HG02571 (cell line): Measurements from ENCODE around the gene SCN1A.
"Not testable (repeated sequence)": the region's sequence is repeated elsewhere in the genome, so short reads cannot be mapped to it uniquely, and the experiment has no call there.

Experiments
- ATAC-seq: cut with Tn5 transposase; IDR thresholded peaks from one replicate; pipeline ENCODE4 v1.9.1; 2021; ENCODE audit warnings: mild to moderate bottlenecking, moderate library complexity; ENCODE audit not compliant: unreplicated experiment

SCN1A gene

DNA sequence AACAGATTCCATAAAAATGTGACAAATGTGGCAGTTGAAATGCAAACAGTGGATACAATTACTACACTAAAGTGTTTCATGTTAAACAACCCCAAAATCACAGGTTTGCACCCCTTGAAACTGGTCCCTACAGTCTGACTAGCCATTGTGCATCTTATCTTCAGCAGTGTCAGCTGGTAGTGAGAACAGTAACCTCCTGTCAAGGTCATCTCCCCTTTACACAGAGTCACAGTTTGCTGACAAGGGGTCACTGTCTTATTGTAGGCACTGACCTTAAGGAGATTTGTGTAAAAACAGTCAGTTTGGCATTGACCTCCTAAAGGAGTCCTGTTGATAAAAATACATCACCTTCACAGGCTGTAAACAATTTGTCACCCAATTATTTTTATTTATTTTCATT lies 137.0 kb downstream of the SCN1A start:
- no peak for ATAC-seq

DNA sequence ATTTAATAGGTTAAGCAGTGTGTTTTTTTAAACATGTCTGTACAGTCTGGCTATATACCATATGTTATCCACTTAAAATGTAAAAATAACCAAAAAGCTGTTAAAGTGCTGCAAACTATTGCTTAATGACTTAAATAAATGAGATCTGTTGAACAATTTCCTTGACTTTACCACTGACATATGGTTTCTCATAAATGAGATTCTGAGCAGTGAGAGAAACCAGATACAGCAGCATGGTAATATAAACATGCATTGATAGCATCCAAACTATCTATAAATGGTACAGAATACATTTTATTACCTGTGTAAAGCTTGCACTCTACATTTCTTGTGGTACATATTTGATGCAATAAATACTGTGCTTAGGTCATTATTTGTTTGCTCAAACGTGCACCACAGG lies 138.0 kb downstream of the SCN1A start:
- no peak for ATAC-seq

DNA sequence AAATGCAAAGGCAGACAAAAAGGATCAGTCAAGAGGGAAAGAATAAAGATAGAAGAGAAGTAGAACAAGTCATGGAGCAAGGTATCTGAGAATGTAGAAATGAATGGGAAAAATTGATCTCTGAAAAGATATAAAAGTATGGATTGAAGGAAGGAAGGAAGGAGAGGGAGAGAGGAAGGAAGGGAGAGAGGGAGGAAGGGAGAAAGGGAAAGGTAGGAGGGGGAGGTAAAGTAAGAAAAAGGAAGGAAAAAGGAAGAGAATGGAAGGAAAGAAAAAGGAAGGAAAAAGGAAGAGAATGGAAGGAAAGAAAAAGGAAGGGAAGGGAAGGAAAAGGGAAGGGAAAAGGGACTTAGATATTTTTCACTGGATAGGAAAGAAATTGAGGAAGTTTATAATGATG lies 142.7 kb downstream of the SCN1A start:
- no peak for ATAC-seq

DNA sequence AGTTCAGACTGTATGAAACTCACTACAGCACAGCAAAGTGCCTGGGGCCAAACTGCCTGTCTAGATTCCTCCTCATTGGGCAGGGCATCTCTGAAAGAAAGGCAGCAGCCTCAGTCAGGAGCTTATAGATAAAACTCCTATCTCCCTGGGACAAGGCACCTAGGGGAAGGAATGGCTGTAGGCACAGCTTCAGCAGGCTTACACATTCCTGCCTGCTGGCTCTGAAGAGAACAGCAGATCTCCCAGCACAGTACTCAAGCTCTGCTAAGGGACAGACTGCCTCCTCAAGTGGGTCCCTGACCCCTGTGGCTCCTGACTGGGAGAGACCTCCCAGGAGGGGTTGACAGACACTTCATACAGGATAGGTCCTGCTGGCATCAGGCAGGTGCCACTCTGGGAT lies 155.7 kb downstream of the SCN1A start:
- ATAC-seq = not testable (repeated sequence)

DNA sequence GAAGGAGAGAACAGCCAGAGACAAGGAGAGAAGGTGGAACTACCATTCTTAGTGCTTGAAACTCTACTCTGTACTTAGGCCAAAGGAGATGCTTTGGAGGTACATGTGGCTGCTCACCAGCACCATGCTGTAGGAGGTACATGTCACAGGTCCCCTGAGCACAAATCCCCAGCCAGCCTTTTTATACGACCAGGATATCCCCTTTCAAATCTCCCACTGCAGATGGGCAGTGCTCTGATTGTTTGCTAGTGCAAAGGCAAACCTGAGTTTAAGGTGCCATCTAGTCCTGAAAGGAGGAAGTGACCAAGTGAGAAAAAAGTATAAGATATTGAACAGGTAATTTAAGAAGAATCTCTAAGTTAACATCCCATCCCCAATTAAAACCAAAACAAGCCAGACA lies 157.2 kb downstream of the SCN1A start:
- no peak for ATAC-seq

DNA sequence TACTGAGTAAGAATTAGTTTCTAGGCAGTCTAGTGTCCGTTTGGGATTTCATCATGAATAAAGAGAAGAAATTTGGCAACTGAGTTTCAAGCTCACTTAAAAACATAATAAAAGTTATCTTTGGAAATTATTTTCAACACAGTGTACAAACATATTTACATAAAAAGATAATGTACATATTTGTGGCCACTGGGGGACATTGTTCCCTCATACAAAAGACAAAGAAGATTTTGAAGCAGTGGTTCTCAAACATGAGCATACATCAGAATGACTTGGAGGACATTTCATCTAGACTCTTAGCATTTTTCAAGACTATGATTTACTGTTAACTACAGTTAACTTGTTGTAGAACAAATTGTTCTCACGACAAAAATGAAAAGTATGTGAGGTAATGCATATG lies 158.6 kb downstream of the SCN1A start:
- no peak for ATAC-seq

DNA sequence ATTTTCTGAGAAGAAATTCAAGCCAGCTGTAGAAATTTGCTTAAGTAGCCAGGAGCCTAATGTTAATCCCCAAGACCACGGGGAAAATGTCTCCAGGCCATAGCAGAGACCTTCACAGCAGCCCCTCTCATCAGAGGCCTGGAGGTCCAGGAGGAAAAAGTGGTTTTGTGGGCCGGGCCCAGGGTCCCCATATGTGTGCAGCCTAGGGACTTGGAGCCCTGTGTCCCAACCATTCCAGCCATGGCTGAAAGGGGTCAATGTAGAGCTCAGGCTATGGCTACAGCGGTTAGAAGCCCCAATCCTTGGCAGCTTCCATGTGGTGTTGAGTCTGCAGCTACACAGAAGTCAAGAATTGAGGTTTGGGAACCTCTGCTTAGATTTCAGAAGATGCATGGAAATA lies 160.1 kb downstream of the SCN1A start:
- no peak for ATAC-seq

DNA sequence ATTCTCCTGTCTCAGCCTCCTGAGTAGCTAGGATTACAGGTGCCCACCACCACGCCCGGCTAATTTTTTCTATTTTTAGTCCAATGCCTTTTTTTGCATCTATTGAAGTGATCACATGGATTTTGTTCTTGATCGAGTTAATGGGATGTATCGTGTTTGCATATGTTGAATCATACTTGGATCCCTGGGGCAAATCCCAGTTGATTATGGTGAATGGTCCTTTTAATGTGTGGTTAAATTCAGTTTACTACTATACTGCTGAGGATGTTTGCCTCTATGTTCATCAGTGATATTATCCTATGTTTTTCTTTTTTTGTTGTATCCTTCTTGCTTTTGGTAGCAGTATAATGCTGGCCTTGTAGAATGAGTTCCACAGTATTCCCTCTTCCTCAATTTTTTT lies 166.0 kb downstream of the SCN1A start:
- no peak for ATAC-seq

DNA sequence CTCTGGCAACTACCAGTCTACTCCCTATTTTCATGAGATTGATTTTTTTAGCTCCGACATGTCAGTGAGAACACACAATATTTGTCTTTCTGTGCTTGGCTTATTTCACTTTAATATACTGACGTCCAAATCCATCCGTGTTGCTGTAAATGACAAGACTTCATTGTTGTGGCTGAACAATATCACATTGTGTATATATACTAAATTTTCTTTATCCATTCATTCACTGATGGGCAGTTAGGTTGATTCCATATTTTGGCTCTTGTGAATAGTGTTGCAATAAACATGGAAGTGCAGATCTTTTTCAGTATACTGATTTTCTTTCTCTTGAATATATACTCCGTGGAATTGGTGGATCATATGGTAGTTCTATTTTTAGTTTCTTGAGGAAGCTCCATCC lies 168.4 kb downstream of the SCN1A start:
- no peak for ATAC-seq

DNA sequence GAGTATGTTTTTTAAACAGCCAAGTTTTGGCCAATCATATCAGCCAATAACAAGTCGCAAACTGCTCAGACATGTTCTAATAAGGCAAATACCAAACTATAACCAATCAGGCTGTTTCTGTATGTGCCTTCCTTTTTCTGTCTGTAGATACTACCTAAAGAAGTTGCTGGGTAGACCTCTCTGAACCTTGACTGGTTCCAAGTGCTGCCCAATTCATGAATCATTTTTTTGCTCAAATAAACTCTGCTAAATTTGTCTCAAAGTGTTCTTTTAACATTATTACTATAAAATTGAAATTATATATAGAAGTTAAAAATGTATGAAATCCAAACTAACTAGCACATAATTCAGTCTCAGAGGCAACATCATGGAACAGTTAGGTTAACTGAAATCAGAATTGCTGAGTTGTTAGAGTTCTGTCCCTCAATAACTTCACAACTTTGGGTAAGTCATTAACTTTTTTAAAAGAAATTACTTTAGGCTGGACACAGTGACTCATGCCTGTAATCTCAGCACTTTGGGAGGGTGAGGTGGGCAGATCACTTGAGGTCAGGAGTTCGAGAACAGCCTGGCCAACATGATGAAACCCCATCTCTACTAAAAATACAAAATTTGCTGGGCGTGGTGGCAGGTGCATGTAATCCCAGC lies 169.4 kb downstream of the SCN1A start:
- no peak for ATAC-seq

DNA sequence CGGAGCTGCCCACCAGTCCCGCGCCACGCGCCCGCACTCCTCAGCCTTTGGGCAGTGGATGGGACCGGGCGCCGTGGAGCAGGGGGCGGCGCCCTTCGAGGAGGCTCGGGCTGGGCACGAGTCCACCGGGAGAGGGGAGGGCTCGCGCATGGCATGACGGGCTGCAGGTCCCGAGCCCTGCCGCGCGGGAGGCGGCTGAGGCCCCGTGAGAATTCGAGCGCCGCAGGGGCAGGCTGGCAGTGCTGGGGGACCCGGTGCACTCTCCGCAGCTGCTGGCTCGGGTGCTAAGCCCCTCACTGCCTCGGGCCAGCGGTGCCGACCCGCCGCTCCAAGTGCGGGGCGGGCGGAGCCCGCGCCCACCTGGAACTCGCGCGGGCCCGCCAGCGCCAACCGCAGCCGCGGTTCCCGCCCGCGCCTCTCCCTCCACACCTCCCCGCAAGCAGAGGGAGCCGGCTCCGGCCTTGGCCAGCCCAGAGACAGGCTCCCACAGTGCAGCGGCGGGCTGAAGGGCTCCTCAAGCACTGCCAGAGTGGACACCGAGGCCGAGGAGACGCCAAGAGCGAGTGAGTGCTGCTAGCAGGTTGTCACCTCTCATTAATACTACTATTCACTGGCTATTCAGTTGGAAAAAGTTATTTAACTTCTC lies 170.7 kb downstream of the SCN1A start:
- no peak for ATAC-seq

DNA sequence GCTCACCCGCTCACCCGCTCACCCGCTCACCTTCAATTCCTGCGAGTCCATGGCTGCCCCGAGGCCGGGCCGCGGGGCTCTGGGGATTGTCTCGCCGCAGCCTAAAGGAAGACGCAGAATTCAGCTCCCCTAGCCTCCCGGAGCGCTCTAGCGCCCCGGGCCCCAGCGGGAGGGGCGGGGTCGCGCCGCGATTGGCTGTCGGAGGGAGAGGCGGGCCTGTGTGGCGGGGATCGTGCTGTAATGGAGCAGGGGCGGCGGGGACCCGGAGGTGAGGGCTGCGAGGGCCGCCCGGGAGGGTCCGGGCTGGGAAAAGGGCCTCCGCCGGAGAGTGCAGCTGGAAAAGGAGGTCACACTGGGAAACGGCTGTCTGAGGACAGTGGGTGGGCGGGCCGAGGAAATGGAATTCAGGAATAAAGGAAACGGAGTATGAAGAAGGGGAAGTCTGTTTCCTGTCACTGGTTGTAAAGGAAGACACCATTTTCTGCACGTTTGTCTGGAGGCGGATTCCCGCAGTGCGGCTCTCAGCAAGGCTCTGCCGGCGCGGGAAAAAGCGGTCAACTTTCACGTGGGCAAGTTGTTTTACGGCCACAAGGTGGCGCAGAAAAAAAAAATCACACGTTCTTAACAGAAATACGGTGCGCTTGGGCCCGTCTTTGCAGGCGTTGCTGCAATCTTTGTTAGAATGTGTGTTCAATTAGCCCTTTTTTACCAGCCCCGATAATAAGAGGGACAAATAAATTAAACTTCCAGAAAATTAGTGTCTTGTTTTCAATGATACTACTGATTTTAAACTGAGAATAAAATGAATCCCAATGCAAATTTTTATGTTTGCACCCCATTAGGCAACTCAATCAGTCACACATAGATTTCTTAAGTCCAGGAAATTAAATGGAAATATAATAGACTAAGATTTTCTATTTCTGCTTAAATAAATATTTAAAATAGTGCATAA lies 173.9 kb downstream of the SCN1A start, which contains the start of gene TTC21B:
Gene TTC21B, minus strand, starts transcription at position 122 of the 952 bp plus-strand sequence. Its CDS starts 71 bp downstream, at position 51.
- peak; percentile 96 for ATAC-seq

DNA sequence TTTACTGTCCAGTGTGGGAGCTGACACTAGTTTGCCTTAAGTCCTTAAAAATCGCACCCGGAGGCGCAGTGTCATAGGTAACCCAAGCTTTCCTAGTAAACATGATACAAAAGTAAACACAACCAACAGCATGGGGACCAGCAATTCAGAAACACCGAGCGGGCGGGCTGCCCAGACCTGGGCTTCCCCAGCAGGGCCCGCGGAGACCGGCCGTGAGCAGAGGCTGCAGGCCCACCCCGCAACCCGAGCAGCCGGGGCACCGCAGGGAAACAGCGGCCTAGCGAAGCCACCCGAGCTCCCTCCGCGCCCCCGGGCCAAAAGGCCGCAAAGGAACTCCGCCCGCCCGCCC lies 174.5 kb downstream of the SCN1A start:
- peak; percentile 32 for ATAC-seq

DNA sequence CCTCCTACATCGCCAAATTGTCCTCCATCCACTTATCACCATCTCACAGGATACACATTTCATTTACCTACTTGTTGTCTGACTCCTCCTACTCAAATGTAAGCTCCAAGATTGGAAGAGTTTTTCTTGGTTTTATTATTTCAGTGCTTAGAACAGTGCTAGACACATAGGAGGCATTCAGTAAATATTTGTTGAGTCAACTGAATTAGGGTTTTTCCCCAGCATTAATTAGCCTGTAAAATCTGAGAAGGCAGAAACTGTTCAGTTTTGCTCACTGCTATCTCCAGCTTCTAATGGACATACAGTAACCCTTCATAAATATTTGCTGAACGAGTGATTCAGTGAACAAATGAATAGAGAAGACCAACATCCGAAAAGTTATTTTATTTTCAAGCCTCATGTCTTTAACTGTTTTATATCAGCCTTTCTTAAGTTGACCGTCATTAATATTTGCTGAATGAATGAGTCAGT lies 175.0 kb downstream of the SCN1A start:
- ATAC-seq = no peak

DNA sequence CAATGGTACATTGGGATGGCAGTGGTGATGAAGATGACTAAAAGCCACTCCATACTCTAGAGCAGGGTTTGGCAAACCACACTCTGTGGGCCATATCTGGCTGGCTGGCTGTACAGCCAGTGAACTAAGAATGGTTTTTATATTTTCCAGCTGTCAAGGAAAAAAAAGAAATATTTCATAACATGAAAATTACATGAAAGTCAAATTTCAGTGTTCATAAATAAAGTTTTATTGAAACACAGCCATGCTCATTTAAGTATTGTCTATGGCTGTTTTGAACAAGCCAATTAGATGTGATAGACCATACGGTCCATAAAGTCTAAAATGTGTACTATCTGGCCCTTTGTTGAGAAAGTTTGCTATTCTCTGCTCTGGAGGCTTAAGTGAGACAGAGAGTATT lies 175.7 kb downstream of the SCN1A start:
- ATAC-seq = no peak

DNA sequence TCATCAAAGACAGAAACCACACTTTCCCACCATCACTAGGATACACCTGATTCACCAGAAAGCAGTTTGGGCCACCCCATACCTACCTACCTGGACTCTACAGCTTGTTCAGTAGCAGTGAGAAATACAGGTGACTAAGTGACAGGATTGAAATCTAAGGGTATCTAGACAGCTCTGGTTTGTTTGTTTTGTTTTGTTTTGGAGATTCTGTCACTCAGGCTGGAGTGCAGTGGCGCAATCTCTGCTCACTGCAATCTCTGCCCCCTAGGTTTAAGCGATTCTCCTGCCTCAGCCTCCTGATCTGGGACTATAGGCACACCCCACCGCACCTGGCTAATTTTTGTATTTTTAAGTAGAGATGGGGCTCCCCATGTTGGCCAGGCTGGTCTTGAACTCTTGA lies 177.4 kb downstream of the SCN1A start:
- ATAC-seq = no peak

DNA sequence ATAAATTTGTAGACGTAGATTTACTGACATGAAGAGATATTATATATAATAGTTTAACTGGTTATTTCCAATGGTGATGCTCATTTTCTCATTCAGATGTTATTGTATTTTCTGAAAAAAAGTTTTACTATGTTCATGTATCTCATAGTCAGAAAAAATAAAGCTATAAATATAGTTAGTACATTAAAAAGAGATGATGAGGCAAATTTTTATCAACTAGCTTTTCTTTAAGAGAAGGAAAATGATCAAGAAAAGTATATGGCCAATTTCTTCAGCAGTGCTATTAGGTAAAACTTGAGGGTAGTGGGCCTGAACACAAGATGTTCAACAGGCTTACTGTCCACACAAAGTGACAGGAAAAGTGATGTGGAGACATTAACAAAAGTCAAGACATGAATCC lies 186.0 kb downstream of the SCN1A start:
- ATAC-seq = no peak

DNA sequence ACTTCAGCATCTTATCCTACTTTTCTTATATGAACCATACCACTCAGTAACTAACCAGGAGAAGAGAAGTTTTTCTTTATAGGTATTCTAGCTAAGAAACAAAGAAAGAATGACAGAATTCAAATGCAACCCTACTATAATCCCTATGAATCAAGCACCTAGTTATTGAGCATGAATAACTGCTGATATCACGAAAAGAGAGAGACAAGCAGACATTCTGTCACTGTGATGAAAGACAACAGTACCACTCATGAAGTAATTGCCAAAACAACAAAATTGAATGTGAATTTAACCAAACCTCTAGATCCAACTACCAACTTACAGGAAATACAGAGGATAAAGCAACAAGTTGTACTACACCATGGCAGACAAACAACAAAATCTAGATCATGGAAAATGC lies 189.6 kb downstream of the SCN1A start:
- ATAC-seq = no peak
